ENCODE measurements around the gene DIP2C. TPM values are rescaled to one million over a fixed set of nuclear protein-coding genes. Genes with fewer than 3 reads are reported as not detected.
"Not testable (repeated sequence)": the region's sequence is repeated elsewhere in the genome, so short reads cannot be mapped to it uniquely, and the experiment has no call there.

The DIP2C gene
- total RNA-seq, 2 experiments from 2014 or later: 0.70 to 0.76 TPM

- Mint-ChIP-seq H3K9me3 (no peaks in the 10 kb centered on the region), H3K36me3 (ENCODE audit: low read depth) (no peaks in the 10 kb centered on the region), H3K27me3 (peaks cover 2% of the 10 kb centered on the region), H3K4me1 (no peaks in the 10 kb centered on the region), H3K4me3 (no peak overlapping the region), H3K27ac (no peak overlapping the region)
- CTCF ChIA-PET: no interaction called here
- no peak for DNase-seq
- POLR2A ChIA-PET: no interaction called here
Observed at GRCh38 chr10:404991-405390, 284.5 kb downstream of the DIP2C start.

DNA sequence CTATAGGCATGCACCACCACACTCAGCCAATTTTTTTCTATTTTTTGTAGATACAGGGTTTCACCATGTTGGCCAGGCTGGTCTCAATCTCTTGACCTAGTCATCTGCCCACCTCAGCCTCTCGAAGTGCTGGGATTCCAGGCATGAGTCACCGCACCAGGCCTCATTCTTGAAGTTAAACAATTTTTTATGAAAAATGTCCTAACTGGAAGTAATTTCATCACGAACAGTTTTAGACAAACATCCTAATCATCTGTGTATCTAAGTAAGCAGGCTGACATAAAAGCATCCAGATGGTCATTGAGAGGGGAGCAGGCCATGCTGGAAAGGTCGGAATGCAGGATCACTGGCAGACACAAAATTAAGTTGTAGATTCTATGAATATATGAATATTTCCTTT lies 285.1 kb downstream of the DIP2C start:
- Mint-ChIP-seq H3K27ac (no peak overlapping the region), H3K4me1 (no peaks in the 10 kb centered on the region), H3K4me3 (no peak overlapping the region), H3K9me3 (no peaks in the 10 kb centered on the region), H3K27me3 (peaks cover 2% of the 10 kb centered on the region), H3K36me3 (ENCODE audit: low read depth) (no peaks in the 10 kb centered on the region)
- POLR2A ChIA-PET: no interaction called here
- DNase-seq: no peak
- CTCF ChIA-PET: no interaction called here

DNA sequence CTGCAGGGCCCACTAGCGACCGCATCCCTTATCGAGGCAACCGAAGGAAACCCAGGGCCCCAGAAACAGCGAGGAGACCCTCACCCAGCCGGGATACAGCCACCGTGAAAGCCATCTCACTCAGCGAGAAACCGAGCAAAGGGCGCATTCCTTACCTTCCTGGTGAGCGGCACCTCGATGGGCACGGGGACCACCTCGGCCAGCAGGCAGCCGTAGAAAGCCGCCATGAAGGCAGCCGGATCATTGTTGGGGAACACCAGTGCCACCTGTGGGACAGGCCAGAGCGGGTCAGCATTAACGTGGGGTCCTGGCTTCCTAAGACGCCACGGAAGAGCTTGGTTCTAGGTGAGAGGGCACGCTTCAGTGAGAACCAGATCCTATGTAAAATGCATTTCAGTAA lies 290.5 kb downstream of the DIP2C start:
- H3K9me3 Mint-ChIP-seq: no peaks in the 10 kb centered on the region
- POLR2A ChIA-PET: no interaction called here
- DNase-seq: no peak
- H3K27me3 Mint-ChIP-seq: no peaks in the 10 kb centered on the region
- no peaks in the 10 kb centered on the region for H3K4me1 Mint-ChIP-seq
- H3K36me3 Mint-ChIP-seq (ENCODE audit: low read depth): no peaks in the 10 kb centered on the region
- CTCF ChIA-PET: no interaction called here
- H3K27ac Mint-ChIP-seq: no peak overlapping the region
- H3K4me3 Mint-ChIP-seq: no peak overlapping the region

- CTCF ChIA-PET: no interaction called here
- no peaks in the 10 kb centered on the region for H3K27me3 Mint-ChIP-seq
- no peak for DNase-seq
- H3K4me1 Mint-ChIP-seq: no peaks in the 10 kb centered on the region
- POLR2A ChIA-PET: no interaction called here
- H3K36me3 Mint-ChIP-seq (ENCODE audit: low read depth): no peaks in the 10 kb centered on the region
- H3K9me3 Mint-ChIP-seq: no peaks in the 10 kb centered on the region
- no peak overlapping the region for H3K27ac Mint-ChIP-seq
- no peak overlapping the region for H3K4me3 Mint-ChIP-seq
Observed at GRCh38 chr10:397321-398068, 292.0 kb downstream of the DIP2C start.

- Mint-ChIP-seq H3K36me3 (ENCODE audit: low read depth) (no peaks in the 10 kb centered on the region), H3K27me3 (no peaks in the 10 kb centered on the region), H3K4me1 (no peaks in the 10 kb centered on the region), H3K4me3 (no peak overlapping the region), H3K9me3 (no peaks in the 10 kb centered on the region), H3K27ac (no peak overlapping the region)
- ChIA-PET CTCF (no interaction called here), POLR2A (no interaction called here)
- DNase-seq: no peak
Observed at GRCh38 chr10:396535-397220, 292.8 kb downstream of the DIP2C start.

GRCh38 chr10:396107-396506 lies 293.4 kb downstream of the DIP2C start:
- no peak overlapping the region for H3K4me3 Mint-ChIP-seq

GRCh38 chr10:395665-396064 lies 293.8 kb downstream of the DIP2C start:
- no peak for DNase-seq
- H3K27ac Mint-ChIP-seq: no peak overlapping the region
- POLR2A ChIA-PET: no interaction called here
- no peaks in the 10 kb centered on the region for H3K9me3 Mint-ChIP-seq
- H3K4me1 Mint-ChIP-seq: no peaks in the 10 kb centered on the region
- no peak overlapping the region for H3K4me3 Mint-ChIP-seq
- no peaks in the 10 kb centered on the region for H3K27me3 Mint-ChIP-seq
- H3K36me3 Mint-ChIP-seq (ENCODE audit: low read depth): no peaks in the 10 kb centered on the region
- CTCF ChIA-PET: no interaction called here

More at GRCh38 chr10:396107-396506, 293.4 kb downstream of the DIP2C start:
- H3K27me3 Mint-ChIP-seq: no peaks in the 10 kb centered on the region
- H3K36me3 Mint-ChIP-seq (ENCODE audit: low read depth): no peaks in the 10 kb centered on the region
- no peaks in the 10 kb centered on the region for H3K9me3 Mint-ChIP-seq
- no peak for DNase-seq
- ChIA-PET CTCF (no interaction called here), POLR2A (no interaction called here)
- H3K4me1 Mint-ChIP-seq: no peaks in the 10 kb centered on the region
- no peak overlapping the region for H3K27ac Mint-ChIP-seq

GRCh38 chr10:394439-395101 lies 294.9 kb downstream of the DIP2C start:
- H3K4me1 Mint-ChIP-seq; CTCF ChIA-PET; H3K4me3 Mint-ChIP-seq; POLR2A ChIA-PET; H3K27me3 Mint-ChIP-seq; H3K9me3 Mint-ChIP-seq; H3K27ac Mint-ChIP-seq; H3K36me3 Mint-ChIP-seq (ENCODE audit: low read depth); DNase-seq: not testable (repeated sequence)

DNA sequence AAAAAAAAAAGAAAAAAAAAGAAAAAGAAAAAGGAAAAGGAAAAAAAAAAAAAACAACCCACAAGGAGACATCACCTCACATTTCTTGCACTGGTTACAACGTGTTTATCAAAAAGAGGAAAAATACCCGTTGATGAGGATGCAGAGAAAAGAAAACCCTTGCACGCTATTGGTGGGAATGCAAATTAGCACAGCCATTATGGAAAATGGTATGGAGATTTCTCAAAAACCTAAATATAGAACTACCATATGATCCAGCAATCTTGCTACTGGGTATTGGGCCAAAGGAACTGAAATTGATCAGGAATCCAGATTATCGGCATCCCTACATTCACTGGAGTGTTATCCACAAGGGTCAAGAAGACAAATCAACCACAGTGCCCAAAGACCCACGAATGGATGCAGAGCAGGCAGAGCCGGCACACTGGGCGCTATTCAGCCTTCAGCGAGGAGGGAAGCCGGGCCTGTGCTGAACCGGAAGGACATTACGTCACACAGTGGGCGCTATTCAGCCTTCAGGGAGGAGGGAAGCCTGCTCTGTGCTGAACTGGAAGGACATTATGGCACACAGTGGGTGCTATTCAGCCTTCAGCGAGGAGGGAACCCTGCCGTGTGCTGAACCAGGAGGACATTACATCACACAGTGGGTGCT lies 295.6 kb downstream of the DIP2C start:
- Mint-ChIP-seq H3K4me3 (no peak overlapping the region), H3K9me3 (no peaks in the 10 kb centered on the region), H3K27ac (no peak overlapping the region), H3K36me3 (ENCODE audit: low read depth) (no peaks in the 10 kb centered on the region), H3K4me1 (no peaks in the 10 kb centered on the region), H3K27me3 (no peaks in the 10 kb centered on the region)
- no peak for DNase-seq
- ChIA-PET POLR2A (no interaction called here), CTCF (interaction anchor here (0.7 kb wide), 1 partner anchor 185 kb away, joined by 3 read pairs; no protein-coding TSS in a partner anchor)

GRCh38 chr10:393106-393745 lies 296.2 kb downstream of the DIP2C start:
- H3K4me3 Mint-ChIP-seq: no peak overlapping the region
- ChIA-PET POLR2A (no interaction called here), CTCF (interaction anchor here (0.7 kb wide), 1 partner anchor 185 kb away, joined by 3 read pairs; no protein-coding TSS in a partner anchor)
- H3K36me3 Mint-ChIP-seq (ENCODE audit: low read depth): no peaks in the 10 kb centered on the region
- H3K27me3 Mint-ChIP-seq: no peaks in the 10 kb centered on the region
- H3K27ac Mint-ChIP-seq: no peak overlapping the region
- no peaks in the 10 kb centered on the region for H3K4me1 Mint-ChIP-seq
- H3K9me3 Mint-ChIP-seq: no peaks in the 10 kb centered on the region
- no peak for DNase-seq

DNA sequence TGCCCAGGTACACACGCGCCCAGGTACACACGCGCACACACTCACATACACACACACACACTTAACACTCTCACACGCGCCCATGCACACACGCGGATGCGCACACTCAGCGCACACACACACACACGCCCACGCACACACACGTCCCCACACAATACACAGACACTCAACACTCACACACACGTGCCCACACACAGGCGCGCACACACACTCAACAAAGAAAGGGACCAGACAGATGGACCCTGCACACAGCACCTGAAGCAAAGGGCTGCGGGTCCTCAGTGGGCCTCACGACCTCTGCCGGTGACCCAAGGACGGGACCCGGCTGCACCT lies 296.8 kb downstream of the DIP2C start:
- Mint-ChIP-seq H3K4me1 (no peaks in the 10 kb centered on the region), H3K27ac (no peak overlapping the region), H3K4me3 (no peak overlapping the region), H3K36me3 (ENCODE audit: low read depth) (no peaks in the 10 kb centered on the region), H3K9me3 (no peaks in the 10 kb centered on the region), H3K27me3 (no peaks in the 10 kb centered on the region)
- CTCF ChIA-PET: no interaction called here
- no peak for DNase-seq
- POLR2A ChIA-PET: no interaction called here

DNA sequence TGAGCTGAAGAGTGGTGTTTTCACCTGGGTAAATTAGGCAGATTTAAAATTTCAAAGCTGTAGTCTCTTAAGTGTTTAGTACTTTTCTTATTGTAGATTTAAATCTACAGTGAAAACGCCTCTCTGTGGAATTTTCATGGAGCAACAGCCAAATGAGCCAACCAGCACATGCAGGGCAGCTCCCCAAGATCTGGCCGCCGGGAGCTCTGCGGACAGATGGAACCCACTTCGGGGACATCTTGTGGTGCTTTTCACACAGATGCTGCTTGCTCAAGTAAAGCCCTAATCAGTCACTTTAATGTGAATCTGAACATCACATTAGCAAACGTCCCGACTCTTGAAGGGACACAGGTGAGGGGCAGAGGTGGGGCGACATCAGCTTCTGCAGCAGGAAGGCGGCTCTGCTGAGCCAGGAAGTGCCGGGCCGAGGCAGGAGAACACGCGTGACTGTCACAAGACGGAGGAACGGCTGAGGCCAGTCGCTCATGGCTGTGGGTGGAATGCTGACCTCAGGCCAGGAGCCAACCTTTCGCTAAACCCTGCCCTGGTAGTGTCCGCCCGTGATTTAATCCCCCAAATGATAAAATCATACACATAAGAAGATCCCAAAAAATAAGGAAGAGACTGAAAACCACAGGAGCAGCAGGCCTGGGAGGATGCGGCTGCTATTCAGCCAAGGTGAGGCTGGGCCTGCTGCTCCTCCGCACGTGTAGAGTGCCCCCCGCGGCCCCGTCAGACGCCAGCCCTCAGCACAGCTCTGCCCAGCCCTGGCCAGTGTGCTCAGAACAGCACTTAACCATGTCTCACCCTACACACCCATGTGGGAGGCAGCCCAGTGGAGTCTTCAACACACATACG lies 297.4 kb downstream of the DIP2C start:
- ChIA-PET CTCF (no interaction called here), POLR2A (no interaction called here)
- no peak overlapping the region for H3K27ac Mint-ChIP-seq
- H3K4me1 Mint-ChIP-seq: no peaks in the 10 kb centered on the region
- no peak overlapping the region for H3K4me3 Mint-ChIP-seq
- H3K36me3 Mint-ChIP-seq (ENCODE audit: low read depth): no peaks in the 10 kb centered on the region
- no peaks in the 10 kb centered on the region for H3K27me3 Mint-ChIP-seq
- H3K9me3 Mint-ChIP-seq: no peaks in the 10 kb centered on the region
- no peak for DNase-seq

Data from activated CD4-positive, alpha-beta memory T cell treated with anti-CD3 and anti-CD28 coated beads, Interleukin-2, amount 10 ng/mL, durations not matched to agents 7 days and 5 days (primary cell).